ENCODE results near the gene MGAT3.

- peak; percentile 92 for TF ChIP-seq CTCF (IDR thresholded peaks at IDR 0.05; ENCODE audit: low read length)
- no peak for TF ChIP-seq EZH2phosphoT487 (IDR thresholded peaks at IDR 0.05; ENCODE audit: low read length)
Measured at GRCh38 chr22:39534591-39535356, 78.0 kb downstream of the MGAT3 start.

Data from MM.1S (cell line).